Astrocyte (in vitro differentiated cells and primary cell): ENCODE data around the gene QRFP. TPM values are rescaled to one million over a fixed set of nuclear protein-coding genes. Genes with fewer than 3 reads are reported as not detected.
"Not testable (repeated sequence)": the region's sequence is repeated elsewhere in the genome, so short reads cannot be mapped to it uniquely, and the experiment has no call there.

ENCODE experiments used
- DNase-seq: peaks from one replicate; pipeline ENCODE4 v3.0.0-alpha.2; 2010; ENCODE audit warnings: low read depth
- FAIRE-seq: peaks from 2 replicates; lab custom pipeline; 2011; peaks lifted over from hg19 to GRCh38; lab: Jason Lieb, UNC
- H2AFZ ChIP-seq: 2 replicates; pipeline ENCODE4 v1.6.0; 2012; ENCODE audit warnings: low read depth, low read length, inconsistent platforms
- H3K27ac ChIP-seq: 2 replicates; pipeline ENCODE4 v1.5.1; 2011; ENCODE audit warnings: low read depth, low read length, inconsistent platforms
- H3K27me3 ChIP-seq: 2 replicates; pipeline ENCODE4 v1.6.0; 2011; ENCODE audit warnings: low read length, inconsistent platforms; ENCODE audit not compliant: insufficient read depth
- H3K36me3 ChIP-seq: 2 replicates; pipeline ENCODE4 v1.5.1; 2011; ENCODE audit warnings: low read length, inconsistent platforms; ENCODE audit not compliant: insufficient read depth
- H3K4me1 ChIP-seq: 2 replicates; pipeline ENCODE4 v1.5.1; 2011; ENCODE audit warnings: low read length, inconsistent platforms; ENCODE audit not compliant: insufficient read depth
- H3K4me2 ChIP-seq: 2 replicates; pipeline ENCODE4 v1.6.0; 2012; ENCODE audit warnings: low read length, inconsistent platforms
- H3K4me3 ChIP-seq: 2 replicates; pipeline ENCODE4 v1.5.1; 2011; ENCODE audit warnings: low read depth, mild to moderate bottlenecking, low read length, inconsistent platforms; ENCODE audit not compliant: insufficient read depth
- H3K79me2 ChIP-seq: 2 replicates; pipeline ENCODE4 v1.6.0; 2012; ENCODE audit warnings: mild to moderate bottlenecking, low read length, inconsistent platforms; ENCODE audit not compliant: insufficient read depth
- H3K9ac ChIP-seq: 2 replicates; pipeline ENCODE4 v1.6.0; 2012; ENCODE audit warnings: mild to moderate bottlenecking, low read length, inconsistent platforms
- H3K9me3 ChIP-seq: 2 replicates; pipeline ENCODE4 v1.5.1; 2012; ENCODE audit warnings: low read depth, mild to moderate bottlenecking, low read length, inconsistent platforms; ENCODE audit not compliant: insufficient read depth
- H4K20me1 ChIP-seq: 2 replicates; pipeline ENCODE4 v1.6.0; 2012; ENCODE audit warnings: low read length, inconsistent platforms; ENCODE audit not compliant: insufficient read depth
- H3K27ac Mint-ChIP-seq: one replicate; pipeline ENCODE4 v1.8.0; 2021; ENCODE audit warnings: mild to moderate bottlenecking, mixed read lengths; ENCODE audit not compliant: unreplicated experiment
- H3K27me3 Mint-ChIP-seq: one replicate; pipeline ENCODE4 v1.8.0; 2021; ENCODE audit warnings: low read depth, mixed read lengths; ENCODE audit not compliant: unreplicated experiment
- H3K36me3 Mint-ChIP-seq: one replicate; pipeline ENCODE4 v1.8.0; 2021; ENCODE audit warnings: low read depth, mixed read lengths; ENCODE audit not compliant: unreplicated experiment
- H3K4me1 Mint-ChIP-seq: one replicate; pipeline ENCODE4 v1.8.0; 2021; ENCODE audit warnings: low read depth, mixed read lengths; ENCODE audit not compliant: unreplicated experiment
- H3K4me3 Mint-ChIP-seq: one replicate; pipeline ENCODE4 v1.8.0; 2021; ENCODE audit warnings: mild to moderate bottlenecking, moderate library complexity, mixed read lengths; ENCODE audit not compliant: unreplicated experiment
- H3K9me3 Mint-ChIP-seq: one replicate; pipeline ENCODE4 v1.8.0; 2021; ENCODE audit warnings: mild to moderate bottlenecking, mixed read lengths; ENCODE audit not compliant: unreplicated experiment
- CTCF ChIP-seq: IDR thresholded peaks from 2 replicates; pipeline ENCODE4 v1.5.1; 2011; ENCODE audit warnings: low read depth, mild to moderate bottlenecking, inconsistent platforms, low read length, moderate library complexity; ENCODE audit not compliant: insufficient read depth
- EZH2 ChIP-seq: IDR thresholded peaks from 2 replicates; pipeline ENCODE4 v1.6.1; 2012; ENCODE audit warnings: mild to moderate bottlenecking, low read length, inconsistent platforms; ENCODE audit not compliant: insufficient read depth
- total RNA-seq: library from RNA; stranded (reverse); gene quantifications from 2 replicates; pipeline ENCODE4 v1.2.1, GENCODE V29; 2021

QRFP gene
- total RNA-seq, 1 donor from 2014 or later: not detected

GRCh38 chr9:130911254-130912049 is 14.8 kb upstream of the QRFP start:
- H3K36me3 ChIP-seq: no peaks in the 10 kb centered on the region
- Mint-ChIP-seq H3K4me1 (no peaks in the 10 kb centered on the region), H3K4me3 (no peak overlapping the region), H3K36me3 (no peaks in the 10 kb centered on the region), H3K27ac (no peak overlapping the region), H3K27me3 (peaks cover 38% of the 10 kb centered on the region), H3K9me3 (no peaks in the 10 kb centered on the region)
- H3K27me3 ChIP-seq: peaks cover 2% of the 10 kb centered on the region
- H4K20me1 ChIP-seq: no peaks in the 10 kb centered on the region
- TF ChIP-seq CTCF: no peak
- TF ChIP-seq EZH2: no peak
- H3K79me2 ChIP-seq: no peaks in the 10 kb centered on the region
- FAIRE-seq (no peak), DNase-seq (no peak)
- H3K9me3 ChIP-seq: no peaks in the 10 kb centered on the region
- no peak overlapping the region for H3K9ac ChIP-seq
- H3K4me2 ChIP-seq: no peak overlapping the region
- H3K4me1 ChIP-seq: peaks cover 14% of the 10 kb centered on the region
- H3K27ac ChIP-seq: no peak overlapping the region
- H3K4me3 ChIP-seq: no peak overlapping the region
- no peak overlapping the region for H2AFZ ChIP-seq

- H3K27ac Mint-ChIP-seq, H3K27me3 ChIP-seq, H3K9me3 Mint-ChIP-seq, H3K79me2 ChIP-seq, H4K20me1 ChIP-seq, H3K9me3 ChIP-seq, H3K4me1 Mint-ChIP-seq, H3K9ac ChIP-seq, DNase-seq, H3K4me3 Mint-ChIP-seq, H3K4me2 ChIP-seq, H3K36me3 ChIP-seq, FAIRE-seq, H2AFZ ChIP-seq, H3K27ac ChIP-seq, H3K36me3 Mint-ChIP-seq, H3K4me3 ChIP-seq: not testable (repeated sequence)
- peaks cover 14% of the 10 kb centered on the region for H3K4me1 ChIP-seq
- H3K27me3 Mint-ChIP-seq: peaks cover 34% of the 10 kb centered on the region
These were observed 14.1 kb upstream of the QRFP start for GRCh38 chr9:130910670-130911069.

GRCh38 chr9:130910041-130910440 is 13.4 kb upstream of the QRFP start:
- not testable (repeated sequence) for H3K4me3 Mint-ChIP-seq, FAIRE-seq

More at GRCh38 chr9:130910041-130910440, 13.4 kb upstream of the QRFP start:
- not testable (repeated sequence) for H3K79me2 ChIP-seq, H3K4me1 Mint-ChIP-seq, H3K4me3 ChIP-seq, H3K9ac ChIP-seq, DNase-seq, H3K36me3 Mint-ChIP-seq, H3K27me3 ChIP-seq, H3K9me3 ChIP-seq, H3K36me3 ChIP-seq, H3K27ac Mint-ChIP-seq, H3K4me2 ChIP-seq, H3K9me3 Mint-ChIP-seq, H4K20me1 ChIP-seq, H3K27ac ChIP-seq, H2AFZ ChIP-seq
- H3K4me1 ChIP-seq: peaks cover 14% of the 10 kb centered on the region
- H3K27me3 Mint-ChIP-seq: peaks cover 32% of the 10 kb centered on the region
